Endometrium (tissue), 2 donors: ENCODE data around the gene SPTSSA.
"Not testable (repeated sequence)": the region's sequence is repeated elsewhere in the genome, so short reads cannot be mapped to it uniquely, and the experiment has no call there.

Experiments
- FAIRE-seq: peaks from 2 replicates; lab custom pipeline; 2012; peaks lifted over from hg19 to GRCh38; lab: Jason Lieb, UNC
- donor health status: control.
- donor health status: control.

The SPTSSA gene

GRCh38 chr14:34470319-34470718 is 8.3 kb upstream of the SPTSSA start:
- no peak for FAIRE-seq

GRCh38 chr14:34466691-34467090 is 4.7 kb upstream of the SPTSSA start:
- no peak for FAIRE-seq

DNA sequence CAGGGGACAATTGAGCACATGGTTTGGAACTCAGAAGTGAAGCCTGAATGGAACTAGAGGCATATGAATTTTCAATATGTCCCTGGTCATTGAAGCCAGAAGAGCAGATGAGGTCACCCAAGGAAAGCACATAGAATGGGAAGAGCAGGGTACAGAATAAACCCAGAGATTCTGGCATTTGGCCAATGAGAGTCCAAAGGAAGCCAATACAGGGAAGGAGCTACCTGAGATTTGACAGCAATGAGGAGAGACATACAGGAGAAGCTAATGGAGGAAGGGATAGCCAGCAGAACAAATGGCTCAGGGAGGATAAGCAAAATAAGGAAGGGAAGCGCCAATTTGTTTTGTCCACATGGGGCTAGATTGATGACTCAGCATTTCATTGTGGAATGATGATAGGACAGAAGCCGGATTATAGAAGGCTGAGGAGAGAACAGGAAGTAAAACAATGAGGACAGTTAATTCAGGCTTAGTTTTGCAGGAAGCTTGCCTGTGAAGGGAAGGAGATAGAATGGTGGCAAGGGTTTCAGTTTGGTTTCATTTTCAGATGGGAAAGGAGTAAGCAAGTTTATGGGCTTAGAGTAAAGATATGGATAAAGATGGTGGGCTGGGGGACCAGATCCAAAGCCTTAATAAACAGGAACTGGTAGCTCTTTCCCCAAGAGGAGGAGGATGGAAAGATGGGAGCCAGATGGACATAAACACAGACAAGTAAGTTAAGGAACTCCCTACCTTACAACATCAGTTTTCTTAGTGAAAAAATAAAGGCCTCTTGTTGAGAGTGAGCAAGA is 3.2 kb upstream of the SPTSSA start:
- FAIRE-seq = no peak

DNA sequence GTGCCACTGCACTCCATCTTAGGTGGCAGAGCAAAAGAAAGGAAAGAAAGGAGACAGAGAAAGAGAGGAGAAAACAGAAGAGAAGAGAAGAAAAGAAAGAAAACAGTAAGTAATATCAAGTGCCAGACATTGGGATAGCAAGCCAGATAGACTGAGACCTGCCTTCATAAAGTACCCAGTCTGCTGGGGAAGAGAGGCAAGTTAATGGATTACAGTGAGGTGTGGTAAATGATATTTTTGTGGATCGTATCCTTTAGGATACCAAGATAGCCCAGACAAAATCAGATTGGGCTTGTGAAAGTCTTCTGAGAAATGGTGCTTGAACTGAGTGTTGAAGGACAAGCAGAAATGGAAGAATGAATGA is 1.5 kb upstream of the SPTSSA start:
- no peak for FAIRE-seq

DNA sequence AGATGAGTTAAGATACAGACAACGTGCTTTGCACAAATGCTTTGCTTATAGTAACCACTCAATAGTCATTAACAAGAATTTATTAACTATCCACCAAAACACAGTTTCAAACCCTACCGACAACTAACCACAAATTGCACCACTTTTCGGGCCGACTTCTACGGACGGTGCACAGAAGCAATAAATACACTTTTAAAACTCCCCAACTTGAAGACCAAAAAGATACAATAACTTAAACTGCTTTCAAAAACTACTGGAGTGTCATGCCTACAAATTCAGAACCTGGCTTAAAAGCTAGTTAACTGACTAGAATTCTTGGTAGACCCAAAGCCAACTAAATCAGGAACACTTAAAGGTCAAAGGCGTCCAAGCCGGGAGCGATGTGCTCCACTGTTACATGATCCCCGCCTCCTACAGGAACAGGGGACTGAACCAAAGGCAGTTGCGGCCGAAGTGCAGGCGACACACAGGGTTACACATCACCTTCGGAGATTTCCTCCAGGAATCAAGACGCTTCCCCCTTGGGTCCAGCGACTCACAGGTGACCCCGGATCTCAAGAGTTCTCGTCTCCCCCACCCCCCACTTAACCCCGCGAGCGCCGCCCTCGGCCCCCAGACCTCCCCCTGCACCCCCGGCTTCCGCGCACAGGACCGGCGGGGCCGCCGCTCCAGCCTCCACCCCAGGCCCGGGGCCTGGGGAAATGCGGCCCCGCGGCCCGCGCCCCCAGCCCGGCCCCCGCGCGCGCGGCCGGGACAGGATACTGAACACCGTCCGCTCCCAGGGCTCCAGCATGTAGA is 507 bp downstream of the SPTSSA start:
- FAIRE-seq = no peak

- FAIRE-seq = no peak
Measured at GRCh38 chr14:34460841-34461240, 1.2 kb downstream of the SPTSSA start.

GRCh38 chr14:34460295-34460694 is 1.7 kb downstream of the SPTSSA start:
- FAIRE-seq = no peak

DNA sequence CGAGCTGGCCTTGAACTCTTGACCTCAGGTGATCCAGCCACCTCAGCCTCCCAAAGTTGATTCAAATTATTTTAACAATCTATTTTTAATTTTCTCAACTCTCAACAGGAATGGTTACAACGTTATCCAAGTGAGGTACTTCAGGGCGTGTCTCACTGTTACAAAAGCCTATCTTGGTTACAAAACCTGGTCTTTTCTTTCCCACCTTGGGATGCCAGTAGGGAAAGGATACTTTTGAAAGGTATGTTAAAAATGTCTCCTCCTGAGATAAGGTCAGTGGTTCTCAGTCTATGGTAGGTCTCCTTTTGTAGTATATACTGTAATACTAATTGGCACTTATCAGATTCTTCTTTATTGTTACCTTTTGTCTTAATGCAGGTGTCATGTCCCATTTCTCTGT is 4.9 kb downstream of the SPTSSA start:
- no peak for FAIRE-seq

DNA sequence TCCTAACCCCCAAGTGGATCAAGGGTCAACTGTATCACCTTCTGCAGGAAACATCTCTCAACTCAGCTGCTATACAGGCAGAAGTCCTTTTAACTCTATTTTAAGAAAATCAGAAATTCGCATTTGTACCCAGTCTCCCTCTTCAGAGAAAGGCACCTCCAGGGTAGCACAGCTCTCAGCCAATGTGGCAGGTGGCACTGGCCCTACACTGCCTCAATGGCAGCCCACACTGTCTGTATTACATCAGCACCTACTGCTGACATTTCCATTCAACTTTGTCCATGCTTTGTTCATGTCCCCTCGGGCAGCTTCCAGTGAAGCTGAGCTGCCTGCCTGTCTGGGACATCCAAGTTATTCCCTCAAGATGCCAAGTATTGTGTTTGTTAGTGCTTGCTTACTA is 8.8 kb downstream of the SPTSSA start:
- no peak for FAIRE-seq

- no peak for FAIRE-seq
Measured at GRCh38 chr14:34452258-34452822, 9.7 kb downstream of the SPTSSA start.

DNA sequence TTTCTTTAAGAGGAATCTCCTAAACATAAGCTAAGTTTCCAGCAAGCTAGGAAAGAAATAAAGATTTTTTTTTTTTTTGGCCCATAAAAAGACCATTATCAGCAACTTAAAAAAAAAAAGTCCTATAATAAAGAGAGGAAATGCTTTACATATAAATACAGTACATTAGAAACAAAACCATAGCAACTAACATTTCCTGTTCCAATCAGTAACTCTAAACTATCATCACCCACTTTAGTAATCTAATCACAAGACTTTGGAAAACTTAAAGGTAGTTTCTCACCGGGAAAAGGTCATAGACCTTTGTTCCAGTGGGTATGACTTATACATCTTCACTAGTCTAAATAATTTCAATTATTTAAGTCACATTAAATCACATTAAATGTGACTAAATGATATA is 11.1 kb downstream of the SPTSSA start:
- no peak for FAIRE-seq

- FAIRE-seq = no peak
Measured at GRCh38 chr14:34450542-34450915, 11.5 kb downstream of the SPTSSA start.

DNA sequence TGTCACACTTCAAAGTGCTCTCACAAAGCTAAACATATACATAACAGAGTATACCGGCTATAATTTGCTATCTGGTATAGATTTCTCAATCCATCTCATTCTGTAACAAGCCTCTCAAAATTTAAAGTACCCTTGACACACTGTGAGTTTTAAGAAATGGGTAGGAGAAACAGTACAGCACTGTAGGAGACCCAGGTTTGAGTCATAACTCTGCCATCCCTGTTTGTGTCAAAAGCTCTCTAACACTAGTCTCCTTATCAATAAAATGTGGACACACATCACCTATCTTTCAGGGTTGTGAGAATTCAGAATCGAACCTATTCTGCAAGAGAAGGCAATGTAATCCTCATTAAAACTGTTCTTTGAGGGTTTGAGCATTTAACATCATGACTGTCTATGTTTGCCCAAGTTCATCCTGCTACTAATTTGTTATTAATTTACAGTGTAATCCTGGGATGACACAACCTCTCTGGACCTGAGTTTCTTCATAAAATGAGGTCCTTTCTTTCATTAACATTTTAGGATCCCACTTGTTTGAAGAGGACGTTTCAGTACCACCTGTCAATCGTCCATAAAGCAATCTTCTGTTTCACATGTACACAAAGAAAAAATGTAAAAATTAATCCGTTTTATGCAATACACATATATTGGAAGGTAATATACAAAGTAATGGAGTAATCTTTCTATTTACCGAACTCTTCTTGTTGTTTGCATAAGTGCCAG is 12.1 kb downstream of the SPTSSA start:
- FAIRE-seq = no peak

- no peak for FAIRE-seq
Measured at GRCh38 chr14:34439090-34439489, 22.9 kb downstream of the SPTSSA start.

GRCh38 chr14:34438438-34438837 is 23.6 kb downstream of the SPTSSA start:
- FAIRE-seq = no peak

- no peak for FAIRE-seq
Measured at GRCh38 chr14:34437729-34438080, 24.3 kb downstream of the SPTSSA start.

- FAIRE-seq = no peak
Measured at GRCh38 chr14:34436960-34437728, 24.9 kb downstream of the SPTSSA start.

- FAIRE-seq = no peak
Measured at GRCh38 chr14:34436118-34436905, 25.7 kb downstream of the SPTSSA start.

DNA sequence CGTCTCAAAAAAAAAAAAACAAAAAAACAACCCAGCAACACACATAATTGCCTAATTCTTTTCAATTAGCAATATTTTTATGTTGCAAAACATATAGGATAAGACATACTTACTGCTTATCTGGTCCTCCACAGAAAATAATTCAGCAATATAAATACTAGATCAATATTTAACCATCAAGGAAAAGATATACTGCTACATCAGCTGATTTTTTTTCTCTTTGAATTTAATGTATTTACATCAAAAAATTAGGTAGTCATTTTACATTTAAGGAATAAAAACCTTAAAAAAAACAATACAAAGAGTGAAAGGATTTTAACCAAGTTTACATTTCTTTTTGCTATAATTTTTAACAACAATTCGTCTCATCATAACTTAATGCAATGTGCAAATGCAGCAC is 28.1 kb downstream of the SPTSSA start:
- FAIRE-seq = no peak

- FAIRE-seq = not testable (repeated sequence)
Measured at GRCh38 chr14:34428102-34428466, 34.0 kb downstream of the SPTSSA start.
